GM13977 (cell line): Measurements from ENCODE around the gene TNRC6B.
"Not testable (repeated sequence)": the region's sequence is repeated elsewhere in the genome, so short reads cannot be mapped to it uniquely, and the experiment has no call there.

Experiments
- DNase-seq: peaks from one replicate; pipeline ENCODE4 v3.0.0; 2012; ENCODE audit warnings: low spot score
- in situ Hi-C: fragments of 300-500 bp; cut with MboI; formaldehyde crosslinking; loops from one replicate; pipeline ENCODE4 v1.12.0; 2022; ENCODE audit warnings: low sequenced_read_pairs, low pct_unique_long_range_greater_than_20kb, mixed read lengths, inconsistent platforms; ENCODE audit not compliant: unreplicated experiment
- TF ChIP-seq, protein P1 (sequence below): IDR thresholded peaks from 2 replicates; pipeline ENCODE4 v1.5.1; 2012; ENCODE audit warnings: mild to moderate bottlenecking, control low read depth; ENCODE audit not compliant: insufficient read depth; ENCODE audit errors: extremely low read depth, missing control alignments

TNRC6B gene

DNA sequence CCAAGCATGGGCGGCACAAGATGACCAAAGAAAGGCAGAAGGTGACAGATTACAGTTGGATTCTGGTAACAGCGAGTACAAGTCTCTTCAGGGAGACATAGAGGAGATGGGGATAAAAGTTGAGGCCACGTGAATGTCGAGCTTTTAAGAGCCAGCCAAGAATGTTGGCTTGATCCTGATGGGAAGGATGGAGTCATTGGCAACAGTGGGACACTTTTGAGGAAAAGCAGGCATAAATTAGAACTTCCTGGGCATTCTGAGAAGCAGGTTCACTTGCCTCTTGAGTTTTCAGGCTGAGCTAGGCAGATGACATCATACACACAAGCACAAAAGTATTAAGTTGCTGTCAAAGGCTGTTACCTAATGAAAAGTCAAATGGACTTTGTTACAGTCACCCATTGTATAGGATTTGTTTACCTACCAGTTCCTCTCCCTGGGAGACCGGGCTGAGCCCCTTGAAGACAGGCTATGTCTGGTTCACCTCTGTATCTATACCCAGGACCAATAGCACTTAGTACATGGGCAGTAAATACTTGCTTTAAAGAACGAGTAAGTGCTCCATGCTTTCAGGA lies 41.1 kb downstream of the TNRC6B start:
- in situ Hi-C loops, result no loop called here
- TF ChIP-seq, protein P1, sequence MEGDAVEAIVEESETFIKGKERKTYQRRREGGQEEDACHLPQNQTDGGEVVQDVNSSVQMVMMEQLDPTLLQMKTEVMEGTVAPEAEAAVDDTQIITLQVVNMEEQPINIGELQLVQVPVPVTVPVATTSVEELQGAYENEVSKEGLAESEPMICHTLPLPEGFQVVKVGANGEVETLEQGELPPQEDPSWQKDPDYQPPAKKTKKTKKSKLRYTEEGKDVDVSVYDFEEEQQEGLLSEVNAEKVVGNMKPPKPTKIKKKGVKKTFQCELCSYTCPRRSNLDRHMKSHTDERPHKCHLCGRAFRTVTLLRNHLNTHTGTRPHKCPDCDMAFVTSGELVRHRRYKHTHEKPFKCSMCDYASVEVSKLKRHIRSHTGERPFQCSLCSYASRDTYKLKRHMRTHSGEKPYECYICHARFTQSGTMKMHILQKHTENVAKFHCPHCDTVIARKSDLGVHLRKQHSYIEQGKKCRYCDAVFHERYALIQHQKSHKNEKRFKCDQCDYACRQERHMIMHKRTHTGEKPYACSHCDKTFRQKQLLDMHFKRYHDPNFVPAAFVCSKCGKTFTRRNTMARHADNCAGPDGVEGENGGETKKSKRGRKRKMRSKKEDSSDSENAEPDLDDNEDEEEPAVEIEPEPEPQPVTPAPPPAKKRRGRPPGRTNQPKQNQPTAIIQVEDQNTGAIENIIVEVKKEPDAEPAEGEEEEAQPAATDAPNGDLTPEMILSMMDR, result no peak
- no peak for DNase-seq

DNA sequence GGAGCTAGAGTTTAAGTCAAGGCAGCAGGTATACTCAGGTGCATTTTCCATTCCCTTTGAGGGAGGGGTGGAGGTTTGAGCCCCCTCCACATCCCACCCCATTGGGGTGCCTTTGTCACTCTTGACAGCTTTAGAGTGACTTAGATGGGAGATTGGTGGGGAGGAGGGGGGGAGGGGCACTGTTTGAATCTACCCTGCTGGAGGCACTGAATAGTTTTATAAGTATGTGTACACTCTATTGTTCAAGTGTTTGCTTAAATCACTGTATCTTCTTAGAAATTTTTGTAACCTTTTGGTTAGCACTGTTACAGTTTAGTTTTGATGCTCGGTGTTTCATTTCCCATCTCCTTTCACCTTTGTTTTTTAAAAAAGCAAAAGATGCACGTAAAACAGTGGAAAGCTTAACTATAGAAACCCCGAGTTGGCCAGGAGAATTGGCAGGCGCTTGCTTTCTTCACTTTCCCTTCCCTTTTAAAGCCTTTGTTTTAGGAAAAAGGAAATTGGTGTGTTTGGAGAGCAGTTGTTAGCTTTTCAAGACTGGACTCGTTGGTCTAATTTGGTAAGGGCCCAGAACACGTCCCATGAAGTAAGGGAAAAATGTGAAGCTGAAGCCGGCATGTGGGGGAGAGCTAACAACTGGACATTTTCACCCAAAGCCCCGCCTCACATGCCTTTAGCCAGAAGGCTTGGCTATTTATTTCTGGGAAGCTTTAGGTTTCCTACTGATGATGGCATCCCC lies 42.8 kb downstream of the TNRC6B start:
- DNase-seq, result no peak
- TF ChIP-seq, protein P1, result no peak
- in situ Hi-C loops, result no loop called here

DNA sequence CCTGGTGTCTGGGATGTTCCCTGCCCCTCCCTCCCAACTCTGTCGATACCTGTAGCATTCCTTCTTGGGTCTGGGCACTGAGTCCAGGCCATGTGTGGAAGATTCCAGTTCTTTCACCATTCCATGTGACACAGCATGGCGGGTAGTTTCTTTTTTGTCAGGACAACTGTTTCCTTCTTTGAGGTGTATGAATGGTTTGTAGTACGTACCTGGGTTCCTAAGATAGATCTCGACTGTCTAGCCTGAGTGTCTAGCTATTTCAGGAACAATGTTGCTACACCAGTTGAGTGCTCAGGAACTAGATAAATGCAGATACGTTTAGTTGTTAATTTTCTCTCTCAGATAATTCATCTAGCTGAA lies 43.3 kb downstream of the TNRC6B start:
- TF ChIP-seq, protein P1, result no peak
- no peak for DNase-seq
- in situ Hi-C loops, result no loop called here

DNA sequence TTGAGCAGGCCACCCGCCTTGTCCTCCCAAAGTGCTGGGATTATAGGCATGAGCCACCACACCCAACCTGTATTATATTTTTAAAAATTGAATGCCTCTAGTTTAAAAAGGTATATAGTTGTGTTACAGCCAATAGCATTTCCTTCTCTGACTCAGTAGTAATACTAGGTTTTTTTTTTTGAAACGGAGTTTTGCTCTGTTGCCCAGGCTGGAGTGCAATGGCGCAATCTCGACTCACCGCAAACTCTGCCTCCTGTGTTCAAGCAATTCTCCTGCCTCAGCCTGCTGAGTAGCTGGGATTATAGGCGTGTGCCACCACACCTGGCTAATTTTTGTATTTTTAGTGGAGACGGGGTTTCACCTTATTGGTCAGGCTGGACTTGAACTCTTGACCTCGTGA lies 45.3 kb downstream of the TNRC6B start:
- in situ Hi-C loops, DNase-seq: not testable (repeated sequence)

DNA sequence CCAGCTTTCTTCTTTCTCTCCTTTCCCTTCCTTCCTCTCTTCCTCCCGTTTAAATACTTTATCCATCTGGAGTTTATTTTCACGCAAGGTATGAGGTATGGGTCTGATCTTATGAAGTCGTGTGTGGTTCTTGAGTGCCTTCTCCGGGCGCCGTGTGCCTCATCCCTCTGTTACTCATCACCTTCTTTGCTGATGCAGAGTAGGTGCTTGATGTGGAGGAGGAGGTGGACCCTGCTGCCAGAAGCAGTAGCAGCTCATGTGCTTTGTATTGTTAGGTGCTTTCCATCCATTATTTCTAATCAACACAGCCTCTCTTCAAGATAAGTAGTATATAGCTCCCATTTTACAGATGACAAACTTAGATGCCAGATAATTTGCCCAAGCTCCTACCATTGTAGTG lies 47.0 kb downstream of the TNRC6B start:
- in situ Hi-C loops, result no loop called here
- TF ChIP-seq, protein P1, result no peak
- no peak for DNase-seq

DNA sequence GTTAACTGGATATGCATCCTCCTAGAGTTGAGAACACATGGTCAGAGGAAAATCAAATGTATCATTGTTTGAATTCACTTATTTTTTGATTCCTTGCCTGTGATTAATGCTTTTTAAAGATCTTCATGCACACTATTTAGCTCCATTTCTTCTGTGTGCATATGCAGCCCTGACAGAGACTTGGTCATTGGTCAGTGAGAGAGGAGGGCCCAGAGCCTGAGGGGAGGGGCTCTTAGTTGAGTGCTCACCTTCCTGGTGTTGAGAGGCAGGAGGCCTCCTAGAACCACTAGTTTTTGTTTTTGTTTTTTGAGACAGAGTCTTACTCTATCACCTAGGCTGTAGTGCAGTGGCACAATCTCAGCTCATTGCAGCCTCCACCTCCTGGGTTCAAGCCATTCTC lies 48.9 kb downstream of the TNRC6B start:
- TF ChIP-seq, protein P1, result no peak
- in situ Hi-C loops, result no loop called here
- no peak for DNase-seq

DNA sequence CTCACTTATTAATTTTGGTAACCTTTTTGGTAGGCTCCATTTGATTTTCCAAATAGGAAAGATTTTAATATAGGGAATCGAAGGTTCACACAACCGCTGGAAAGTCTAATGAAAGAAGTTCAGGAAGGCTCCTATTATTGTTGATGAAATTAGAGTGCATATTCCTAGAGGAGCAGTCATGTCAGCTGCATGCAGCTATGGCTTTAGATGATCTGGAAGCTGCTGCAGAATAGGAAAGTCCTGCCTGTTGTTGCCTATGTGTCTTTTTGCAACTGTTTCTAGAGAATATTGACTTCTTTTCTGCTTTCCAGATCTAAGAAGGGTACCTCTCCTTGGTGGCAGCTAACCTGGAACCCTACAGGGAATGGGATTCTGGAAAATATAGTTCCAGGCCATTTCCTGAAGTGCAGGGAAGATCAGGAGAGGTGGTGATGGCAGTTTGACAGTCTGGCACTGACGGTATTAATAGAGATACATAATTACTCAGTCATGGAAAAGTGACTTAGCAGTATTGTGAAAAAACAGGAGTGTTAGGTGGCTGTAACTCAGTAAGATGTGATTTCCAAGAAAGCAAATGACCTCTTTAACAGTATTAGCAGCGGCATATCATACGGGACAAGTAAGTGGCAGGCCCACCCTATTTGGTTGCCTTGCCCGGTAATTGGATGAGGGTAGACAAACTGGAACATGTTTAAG lies 54.0 kb downstream of the TNRC6B start:
- in situ Hi-C loops, result no loop called here

More for the DNA sequence above, 54.0 kb downstream of the TNRC6B start:
- no peak for DNase-seq
- TF ChIP-seq, protein P1, result no peak
